Measurements from ENCODE around the gene WDR5. TPM values are rescaled to one million over a fixed set of nuclear protein-coding genes. Genes with fewer than 3 reads are reported as not detected.

Gene WDR5
- total RNA-seq, 4 donors from 2014 or later, result 24.1 to 40.1 (median 27.1) TPM

GRCh38 chr9:134206311-134207300 lies 70.7 kb downstream of the WDR5 start:
- H3K4me3 ChIP-seq (replicated peaks in 1 of 3), result no peak overlapping the region
- H3K4me1 ChIP-seq, result peaks cover 14 to 28% of the 10 kb centered on the region in 2 donors
- H3K9me3 ChIP-seq, result no peaks in the 10 kb centered on the region
- intact Hi-C loops (cut with DNase I), result no loop called here
- H3K36me3 ChIP-seq, result no peaks in the 10 kb centered on the region
- 86 to 90% methylated on average over 18 to 20 of the region's 20 CpGs for WGBS, 2 donors
- DNase-seq, result no peak
- TF ChIP-seq CTCF (IDR thresholded peaks at IDR 0.05), result no peak
- TF ChIP-seq POLR2A (IDR thresholded peaks at IDR 0.05), result no peak
- H3K27me3 ChIP-seq, result no peaks in the 10 kb centered on the region
- H3K27ac ChIP-seq, result no peak overlapping the region

- TF ChIP-seq CTCF (IDR thresholded peaks at IDR 0.05), result no peak
- no peak for TF ChIP-seq POLR2A (IDR thresholded peaks at IDR 0.05)
- WGBS, 2 donors, result 85 to 87% methylated on average over 19 of the region's 19 CpGs
- no peaks in the 10 kb centered on the region for H3K27me3 ChIP-seq
- H3K4me1 ChIP-seq, result peaks cover 14 to 33% of the 10 kb centered on the region in 2 donors
- no peak for DNase-seq
- no peaks in the 10 kb centered on the region for H3K36me3 ChIP-seq
- intact Hi-C loops (cut with DNase I), result no loop called here
- H3K4me3 ChIP-seq (replicated peaks in 1 of 3), result no peak overlapping the region
- no peak overlapping the region for H3K27ac ChIP-seq
- H3K9me3 ChIP-seq, result no peaks in the 10 kb centered on the region
Observed at GRCh38 chr9:134208310-134208841, 72.5 kb downstream of the WDR5 start.

GRCh38 chr9:134208981-134209725 lies 73.3 kb downstream of the WDR5 start:
- no peaks in the 10 kb centered on the region for H3K36me3 ChIP-seq
- intact Hi-C loops (cut with DNase I), result no loop called here
- H3K27ac ChIP-seq, result peak overlapping the region in 1 of 3 donors; percentile 92
- peaks cover 14 to 33% of the 10 kb centered on the region in 2 donors for H3K4me1 ChIP-seq
- TF ChIP-seq CTCF (IDR thresholded peaks at IDR 0.05), result no peak
- WGBS, 2 donors, result 92 to 95% methylated on average over 20 of the region's 20 CpGs
- no peak for DNase-seq
- H3K4me3 ChIP-seq (replicated peaks in 1 of 3), result no peak overlapping the region
- no peaks in the 10 kb centered on the region for H3K27me3 ChIP-seq
- no peaks in the 10 kb centered on the region for H3K9me3 ChIP-seq

Small RNA genes lying within 50 kb of the gene (small RNA-seq; reads per million reads assigned to genes)
- 0.94 reads per million, percentile 8 among the genes with 10 or more reads in this experiment for gene RNU6ATAC

Other genes with a start within 250 kb of the WDR5 start
- gene VAV2, start 143.8 kb upstream of the WDR5 start, total RNA-seq, result 10 to 100 TPM; 15.0 to 25.7 (median 20.5) TPM
- 10 to 100 TPM; 26.4 to 29.3 (median 27.2) TPM for gene BRD3OS, start 110.6 kb upstream of the WDR5 start, total RNA-seq
- gene BRD3, start 68.1 kb upstream of the WDR5 start, total RNA-seq, result 10 to 100 TPM; 21.6 to 42.7 (median 28.7) TPM
- not detected for gene RNU6ATAC, start 28.5 kb downstream of the WDR5 start, total RNA-seq
- gene RXRA, start 190.4 kb downstream of the WDR5 start, total RNA-seq, result 10 to 100 TPM; 39.4 to 81.3 (median 67.4) TPM